Activated CD8-positive, alpha-beta T cell treated with anti-CD3 and anti-CD28 coated beads, Interleukin-2, amount 10 ng/mL, durations not matched to agents 7 days and 5 days (primary cell): Measurements from ENCODE around the gene IFFO2. TPM values are rescaled to one million over a fixed set of nuclear protein-coding genes. Genes with fewer than 3 reads are reported as not detected.
A peak's percentile ranks its signal among the peaks of the same experiment; 100 is the strongest.
"Not testable (repeated sequence)": the region's sequence is repeated elsewhere in the genome, so short reads cannot be mapped to it uniquely, and the experiment has no call there.

ENCODE experiments used
- ATAC-seq: fragments of 150-1000 bp; cut with Tn5 transposase; one replicate; pipeline ENCODE4 v1.10.0; 2021; ENCODE audit warnings: moderate library complexity
- CTCF ChIA-PET: fragments of 350-600 bp; sonication (Branson Sonifier 250); formaldehyde crosslinking; loops from one replicate; lab custom pipeline; 2021; ENCODE audit warnings: antibody characterized with exemption; lab: Charles Lee
- POLR2A ChIA-PET: fragments of 350-600 bp; sonication (Branson Sonifier 250); formaldehyde crosslinking; loops from one replicate; lab custom pipeline; 2021; ENCODE audit warnings: antibody characterized with exemption; lab: Charles Lee
- DNase-seq: peaks from one replicate; pipeline ENCODE4 v3.0.0-alpha.2; 2020
- H3K27ac Mint-ChIP-seq: one replicate; pipeline ENCODE4 v1.8.0; 2021; ENCODE audit warnings: mild to moderate bottlenecking, mixed read lengths
- H3K27me3 Mint-ChIP-seq: one replicate; pipeline ENCODE4 v1.8.0; 2021; ENCODE audit warnings: low read depth, mixed read lengths
- H3K36me3 Mint-ChIP-seq: one replicate; pipeline ENCODE4 v1.8.0; 2021; ENCODE audit warnings: low read depth, mixed read lengths
- H3K4me1 Mint-ChIP-seq: one replicate; pipeline ENCODE4 v1.8.0; 2021; ENCODE audit warnings: low read depth, mixed read lengths
- H3K4me3 Mint-ChIP-seq: one replicate; pipeline ENCODE4 v1.8.0; 2021; ENCODE audit warnings: mild to moderate bottlenecking, mixed read lengths
- H3K9me3 Mint-ChIP-seq: one replicate; pipeline ENCODE4 v1.8.0; 2022; ENCODE audit warnings: mixed read lengths; ENCODE audit not compliant: insufficient read depth
- total RNA-seq, 2 experiments: library from RNA; stranded (reverse); gene quantifications; one replicate each; pipeline ENCODE4 v1.2.3, GENCODE V29; 2021

Gene IFFO2
- total RNA-seq, 2 experiments from 2014 or later = 7.2 to 8.2 TPM

DNA sequence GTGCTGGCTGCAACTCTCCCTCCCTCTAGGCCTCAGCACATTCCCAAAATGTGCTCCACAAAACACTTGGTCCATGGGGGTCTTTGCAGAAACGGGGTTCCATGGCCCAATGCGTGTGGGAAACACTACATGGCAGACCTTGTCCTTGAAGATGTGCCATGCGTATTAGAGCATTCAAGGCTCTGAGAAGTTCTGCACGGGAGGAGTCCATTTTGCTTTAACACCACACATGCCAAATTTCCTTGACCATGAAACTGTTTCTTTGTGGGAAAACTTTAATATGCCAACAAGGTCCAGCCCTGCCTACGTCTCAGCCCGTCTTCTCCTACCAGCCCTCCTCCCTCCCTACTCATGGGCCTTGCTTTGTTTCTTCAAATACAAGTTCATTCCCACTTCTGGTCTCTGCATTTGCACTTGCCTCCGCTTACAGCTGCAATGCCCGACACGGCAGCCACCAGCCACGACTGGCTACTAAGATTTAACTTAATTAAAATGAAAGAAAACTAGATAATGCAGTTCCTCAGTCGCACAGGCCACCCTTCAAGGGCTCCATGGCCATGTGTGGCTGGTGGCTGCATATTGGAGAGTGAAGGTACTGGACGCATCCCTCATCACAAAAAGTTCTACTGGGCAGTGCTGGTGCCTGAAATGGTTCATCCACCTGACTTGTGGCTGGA is 77.8 kb downstream of the IFFO2 start:
- ATAC-seq (no peak), DNase-seq (no peak)
- H3K4me1 Mint-ChIP-seq = no peaks in the 10 kb centered on the region
- no peak overlapping the region for H3K27ac Mint-ChIP-seq
- no peaks in the 10 kb centered on the region for H3K36me3 Mint-ChIP-seq
- H3K4me3 Mint-ChIP-seq = no peak overlapping the region
- H3K27me3 Mint-ChIP-seq = no peaks in the 10 kb centered on the region
- ChIA-PET CTCF (interaction anchor here (0.6 kb wide), 1 partner anchor 288 kb away, joined by 3 read pairs; no protein-coding TSS in a partner anchor), POLR2A (no interaction called here)
- H3K9me3 Mint-ChIP-seq = no peaks in the 10 kb centered on the region

GRCh38 chr1:18877282-18877681 is 79.2 kb downstream of the IFFO2 start:
- CTCF ChIA-PET = interaction anchor here (1.0 kb wide), 1 partner anchor 26 kb away, joined by 3 read pairs; the partner anchor contains the start of gene ALDH4A1
- ATAC-seq (no peak), DNase-seq (no peak)
- Mint-ChIP-seq H3K27ac (no peak overlapping the region), H3K9me3 (no peaks in the 10 kb centered on the region), H3K4me3 (no peak overlapping the region), H3K36me3 (no peaks in the 10 kb centered on the region), H3K27me3 (no peaks in the 10 kb centered on the region), H3K4me1 (no peaks in the 10 kb centered on the region)
- POLR2A ChIA-PET = no interaction called here

DNA sequence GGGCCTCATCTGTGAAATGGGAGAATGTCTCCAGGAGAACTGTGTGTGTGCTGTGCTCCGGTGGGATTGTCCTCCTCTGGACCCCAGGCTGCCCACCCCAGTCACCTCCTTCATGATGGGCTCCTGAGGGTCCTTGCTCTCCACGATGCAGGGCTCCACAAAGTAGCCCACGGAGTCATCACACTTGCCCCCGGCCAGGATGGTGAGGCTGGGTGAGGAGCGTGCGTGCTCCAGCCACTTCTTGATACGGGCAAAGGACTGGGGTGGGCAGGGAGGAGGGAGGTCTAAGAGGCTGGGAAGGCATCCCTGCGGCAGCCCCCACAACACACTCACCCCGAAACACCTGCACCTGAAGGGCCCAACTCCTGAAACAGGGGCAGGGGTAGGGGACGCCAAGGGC is 80.3 kb downstream of the IFFO2 start:
- POLR2A ChIA-PET = no interaction called here
- Mint-ChIP-seq H3K4me3 (no peak overlapping the region), H3K36me3 (no peaks in the 10 kb centered on the region)

DNA sequence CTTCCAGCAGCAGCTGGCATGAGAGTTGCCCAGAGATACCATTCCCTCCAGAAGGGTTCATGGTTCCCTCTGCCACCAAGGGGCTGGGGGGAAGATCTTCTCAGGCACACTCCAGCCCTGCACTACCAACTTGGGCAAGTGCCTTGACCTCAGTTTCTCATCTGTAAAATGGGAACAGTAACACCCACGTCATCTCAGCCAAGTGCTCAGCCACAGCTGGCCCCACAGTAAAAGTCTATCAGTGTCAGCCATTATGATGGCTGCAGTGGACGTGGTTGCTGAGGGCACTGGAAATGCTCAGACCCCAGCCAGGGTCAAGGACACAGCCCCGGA is 80.7 kb downstream of the IFFO2 start:
- DNase-seq (no peak), ATAC-seq (no peak)
- Mint-ChIP-seq H3K27me3 (no peaks in the 10 kb centered on the region), H3K4me3 (no peak overlapping the region), H3K9me3 (no peaks in the 10 kb centered on the region), H3K36me3 (no peaks in the 10 kb centered on the region), H3K4me1 (no peaks in the 10 kb centered on the region), H3K27ac (no peak overlapping the region)
- ChIA-PET CTCF (interaction anchor here (0.6 to 2.7 kb wide), 9 partner anchors 8 to 278 kb away, joined by 3 to 13 read pairs (median 4); partner anchors contain the start of gene ALDH4A1), POLR2A (no interaction called here)

More for the DNA sequence above, 80.3 kb downstream of the IFFO2 start:
- H3K9me3 Mint-ChIP-seq = no peaks in the 10 kb centered on the region
- DNase-seq = no peak
- no peaks in the 10 kb centered on the region for H3K4me1 Mint-ChIP-seq
- H3K27me3 Mint-ChIP-seq = no peaks in the 10 kb centered on the region
- H3K27ac Mint-ChIP-seq = no peak overlapping the region
- CTCF ChIA-PET = interaction anchor here (0.9 to 2.7 kb wide), 4 partner anchors 8 to 279 kb away, joined by 3 to 13 read pairs (median 9); partner anchors contain the start of gene ALDH4A1
- ATAC-seq = no peak

GRCh38 chr1:18875107-18875795 is 81.2 kb downstream of the IFFO2 start:
- CTCF ChIA-PET = interaction anchor here (0.6 to 2.7 kb wide), 10 partner anchors 9 to 278 kb away, joined by 3 to 13 read pairs (median 4); partner anchors contain the start of gene ALDH4A1
- Mint-ChIP-seq H3K27me3 (no peaks in the 10 kb centered on the region), H3K4me1 (no peaks in the 10 kb centered on the region), H3K27ac (no peak overlapping the region), H3K4me3 (no peak overlapping the region), H3K36me3 (no peaks in the 10 kb centered on the region), H3K9me3 (no peaks in the 10 kb centered on the region)
- POLR2A ChIA-PET = no interaction called here
- ATAC-seq = peak; percentile 79
- DNase-seq = peak; percentile 75

DNA sequence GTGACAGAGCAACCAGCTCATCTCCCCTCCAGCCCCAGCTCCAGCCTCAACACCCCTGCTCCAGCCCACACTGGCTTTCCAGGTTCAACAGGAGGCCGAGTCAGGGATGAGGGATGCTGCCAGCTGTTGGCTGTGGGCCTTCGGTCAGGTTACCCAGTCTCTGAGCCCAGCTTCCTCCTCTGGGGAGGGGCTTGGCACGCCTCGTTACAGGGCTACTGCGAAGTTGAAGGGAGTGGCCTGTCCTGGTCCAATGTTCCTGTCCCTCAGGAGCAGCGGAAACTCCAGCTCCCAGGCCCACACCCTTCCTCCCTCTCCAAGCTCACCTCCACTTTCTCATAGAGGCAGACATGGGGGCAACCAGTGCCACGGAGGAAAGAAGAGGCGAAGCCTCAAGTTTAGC is 81.9 kb downstream of the IFFO2 start:
- no peaks in the 10 kb centered on the region for H3K36me3 Mint-ChIP-seq
- H3K4me1 Mint-ChIP-seq = no peaks in the 10 kb centered on the region
- CTCF ChIA-PET = interaction anchor here (0.9 to 2.7 kb wide), 7 partner anchors 9 to 277 kb away, joined by 3 to 13 read pairs (median 4); no protein-coding TSS in a partner anchor
- ATAC-seq (no peak), DNase-seq (no peak)
- POLR2A ChIA-PET = no interaction called here
- no peaks in the 10 kb centered on the region for H3K9me3 Mint-ChIP-seq
- no peaks in the 10 kb centered on the region for H3K27me3 Mint-ChIP-seq
- no peak overlapping the region for H3K4me3 Mint-ChIP-seq
- H3K27ac Mint-ChIP-seq = no peak overlapping the region

GRCh38 chr1:18874036-18874435 is 82.4 kb downstream of the IFFO2 start:
- POLR2A ChIA-PET = no interaction called here
- no peak overlapping the region for H3K27ac Mint-ChIP-seq
- DNase-seq (no peak), ATAC-seq (no peak)
- CTCF ChIA-PET = interaction anchor here (0.9 to 2.7 kb wide), 4 partner anchors 10 to 276 kb away, joined by 3 to 13 read pairs (median 7); no protein-coding TSS in a partner anchor
- H3K4me1 Mint-ChIP-seq = no peaks in the 10 kb centered on the region
- no peaks in the 10 kb centered on the region for H3K9me3 Mint-ChIP-seq
- H3K4me3 Mint-ChIP-seq = no peak overlapping the region
- H3K27me3 Mint-ChIP-seq = no peaks in the 10 kb centered on the region
- H3K36me3 Mint-ChIP-seq = no peaks in the 10 kb centered on the region

DNA sequence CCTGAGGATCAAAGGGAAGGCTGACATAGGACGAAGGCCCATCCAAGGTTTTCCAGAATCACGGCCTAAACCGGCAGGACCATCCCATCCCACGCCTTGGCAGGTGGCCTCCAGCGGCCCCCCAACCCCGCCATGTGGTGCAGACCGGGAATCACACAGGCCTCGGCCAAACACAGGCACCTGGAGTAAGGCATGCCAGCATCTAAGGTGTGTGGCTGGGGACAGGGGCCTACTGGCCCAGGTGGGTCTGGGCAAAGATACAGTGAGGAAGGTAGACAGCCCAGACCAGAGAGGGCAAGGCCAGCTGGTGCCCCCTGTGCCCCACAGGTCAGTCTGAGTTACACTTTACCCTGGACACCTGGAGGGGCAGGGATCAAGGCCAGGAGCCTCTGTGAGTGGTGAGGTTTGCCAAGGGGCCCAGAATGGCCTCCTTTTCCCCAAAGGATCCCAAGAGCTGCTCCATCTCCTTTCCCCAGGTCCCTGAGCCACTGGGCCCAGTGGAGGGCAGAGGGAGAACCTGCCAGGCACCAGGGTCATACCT is 84.3 kb downstream of the IFFO2 start:
- CTCF ChIA-PET = no interaction called here
- ATAC-seq (no peak), DNase-seq (no peak)
- no peaks in the 10 kb centered on the region for H3K27me3 Mint-ChIP-seq
- POLR2A ChIA-PET = no interaction called here
- no peaks in the 10 kb centered on the region for H3K4me1 Mint-ChIP-seq
- H3K9me3 Mint-ChIP-seq = no peaks in the 10 kb centered on the region
- no peak overlapping the region for H3K4me3 Mint-ChIP-seq
- H3K27ac Mint-ChIP-seq = no peak overlapping the region
- no peaks in the 10 kb centered on the region for H3K36me3 Mint-ChIP-seq

GRCh38 chr1:18871401-18872070 is 84.9 kb downstream of the IFFO2 start:
- H3K4me1 Mint-ChIP-seq = no peaks in the 10 kb centered on the region
- DNase-seq (no peak), ATAC-seq (no peak)
- ChIA-PET CTCF (no interaction called here), POLR2A (no interaction called here)
- no peaks in the 10 kb centered on the region for H3K36me3 Mint-ChIP-seq
- H3K27me3 Mint-ChIP-seq = peaks cover 4% of the 10 kb centered on the region
- H3K9me3 Mint-ChIP-seq = no peaks in the 10 kb centered on the region
- no peak overlapping the region for H3K4me3 Mint-ChIP-seq
- no peak overlapping the region for H3K27ac Mint-ChIP-seq

DNA sequence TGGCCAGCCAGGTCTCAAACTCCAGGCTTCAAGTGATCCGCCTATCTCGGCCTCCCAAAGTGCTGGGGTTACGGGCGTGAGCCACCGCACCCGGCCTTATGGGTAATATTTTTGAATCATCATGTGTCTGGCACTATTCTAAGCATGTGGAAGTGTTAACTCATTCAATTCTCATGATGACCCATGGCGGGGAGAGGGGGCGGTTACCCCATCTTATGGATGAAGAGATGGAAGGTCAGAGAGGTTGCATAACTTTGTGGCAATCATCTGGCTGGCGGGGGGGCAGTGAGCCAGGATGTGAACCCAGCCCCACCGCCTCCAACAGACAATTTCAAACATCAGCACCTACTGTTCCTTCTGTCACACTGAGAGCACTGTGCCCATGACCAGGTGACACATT is 85.5 kb downstream of the IFFO2 start:
- DNase-seq = no peak
- ChIA-PET CTCF (no interaction called here), POLR2A (no interaction called here)
- Mint-ChIP-seq H3K36me3 (no peaks in the 10 kb centered on the region), H3K9me3 (no peaks in the 10 kb centered on the region), H3K4me3 (no peak overlapping the region), H3K4me1 (no peaks in the 10 kb centered on the region), H3K27ac (no peak overlapping the region), H3K27me3 (peaks cover 6% of the 10 kb centered on the region)
- ATAC-seq = no peak

DNA sequence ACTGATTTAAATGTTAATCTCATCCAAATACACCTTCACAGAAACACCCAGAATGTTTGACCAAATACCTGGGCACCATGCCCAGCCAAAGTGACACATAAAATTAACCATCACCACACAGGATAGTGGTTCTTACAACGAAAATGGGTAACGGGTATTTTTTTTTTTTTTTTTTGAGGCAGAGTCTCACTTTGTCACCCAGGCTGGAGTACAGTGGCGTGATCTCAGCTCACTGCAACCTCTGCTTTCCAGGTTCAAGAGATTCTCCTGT is 85.9 kb downstream of the IFFO2 start:
- H3K36me3 Mint-ChIP-seq, H3K27me3 Mint-ChIP-seq, H3K9me3 Mint-ChIP-seq, ATAC-seq, POLR2A ChIA-PET, H3K27ac Mint-ChIP-seq, CTCF ChIA-PET, DNase-seq, H3K4me3 Mint-ChIP-seq, H3K4me1 Mint-ChIP-seq: not testable (repeated sequence)
